ENCODE data around the gene PPARD.

DNA sequence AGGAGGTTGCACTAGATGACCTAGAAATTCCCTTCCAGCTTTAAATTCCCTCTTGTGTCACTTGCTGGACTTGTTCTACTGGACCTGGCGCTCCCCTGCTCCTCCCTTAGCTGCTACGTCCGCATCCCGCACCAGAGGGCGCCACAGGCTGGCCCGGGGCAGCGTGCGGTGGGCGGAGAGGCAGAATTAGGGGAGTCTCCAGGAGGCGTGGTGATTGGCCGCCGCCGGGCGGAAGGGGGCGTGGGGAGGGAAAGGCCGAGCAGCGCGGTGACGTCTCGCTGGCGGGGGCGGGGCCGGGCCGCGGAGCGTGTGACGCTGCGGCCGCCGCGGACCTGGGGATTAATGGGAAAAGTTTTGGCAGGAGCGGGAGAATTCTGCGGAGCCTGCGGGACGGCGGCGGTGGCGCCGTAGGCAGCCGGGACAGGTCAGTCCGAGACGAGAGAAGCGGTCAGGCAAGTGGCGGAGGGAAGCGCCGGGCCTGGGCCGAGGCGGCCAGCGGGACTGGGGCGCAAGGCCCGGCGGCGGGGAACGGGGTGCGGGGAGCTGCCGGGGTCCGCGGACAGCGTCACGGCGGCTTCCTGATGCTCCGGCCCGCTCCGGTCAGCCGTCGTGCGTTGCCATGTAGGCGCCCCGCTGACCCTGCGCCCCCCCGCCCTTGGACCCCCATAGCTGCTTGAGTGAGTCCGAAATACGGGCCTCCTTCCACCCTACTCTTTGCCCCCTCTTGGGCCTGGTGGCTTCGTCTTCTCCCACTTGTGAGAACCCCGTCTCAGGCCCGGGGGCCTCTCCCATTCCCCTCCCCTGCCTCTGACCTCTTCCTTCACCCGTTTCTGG lies at the start of gene PPARD:
- no peak for TF ChIP-seq EZH2 (IDR thresholded peaks at IDR 0.05)
- TF ChIP-seq POLR2AphosphoS5 (IDR thresholded peaks at IDR 0.05; ENCODE audit: borderline replicate concordance, low read depth, low read length): peak; percentile 78; the same call in 1 of the 2 replicates
- peak; percentile 75 for TF ChIP-seq FOXP2 (optimal IDR thresholded peaks at IDR 0.05; ENCODE audit: control extremely low read depth, extremely low read length, insufficient read depth)
